CD4-positive, alpha-beta T cell treated with Interleukin-6 at 100 ng/mL for 8 hours (primary cell): ENCODE data around the gene HSD17B14.
"Not testable (repeated sequence)": the region's sequence is repeated elsewhere in the genome, so short reads cannot be mapped to it uniquely, and the experiment has no call there.

Source experiments
- DNase-seq: peaks from one replicate; pipeline ENCODE4 v3.0.0-alpha.2; 2020; ENCODE audit warnings: mixed read lengths, low spot score

Gene HSD17B14

GRCh38 chr19:48867123-48867745 is 30.9 kb upstream of the HSD17B14 start:
- DNase-seq, result no peak

- DNase-seq, result no peak
Observed at GRCh38 chr19:48866692-48867091, 30.4 kb upstream of the HSD17B14 start.

GRCh38 chr19:48862827-48863226 is 26.5 kb upstream of the HSD17B14 start:
- DNase-seq, result no peak

GRCh38 chr19:48861313-48861712 is 25.0 kb upstream of the HSD17B14 start:
- DNase-seq, result no peak

GRCh38 chr19:48859711-48860572 is 23.7 kb upstream of the HSD17B14 start:
- DNase-seq, result no peak

- peak; percentile 83 for DNase-seq
Observed at GRCh38 chr19:48858984-48859710, 22.9 kb upstream of the HSD17B14 start.

GRCh38 chr19:48856921-48857320 is 20.6 kb upstream of the HSD17B14 start:
- DNase-seq, result no peak

- DNase-seq, result no peak
Observed at GRCh38 chr19:48854103-48854502, 17.8 kb upstream of the HSD17B14 start.

GRCh38 chr19:48853483-48853882 is 17.2 kb upstream of the HSD17B14 start:
- DNase-seq, result no peak

- no peak for DNase-seq
Observed at GRCh38 chr19:48852292-48852691, 16.0 kb upstream of the HSD17B14 start.

GRCh38 chr19:48846659-48847058 is 10.4 kb upstream of the HSD17B14 start:
- DNase-seq, result not testable (repeated sequence)

- DNase-seq, result no peak
Observed at GRCh38 chr19:48845384-48845783, 9.1 kb upstream of the HSD17B14 start.

GRCh38 chr19:48844472-48844871 is 8.2 kb upstream of the HSD17B14 start:
- DNase-seq, result no peak

- peak; percentile 49 for DNase-seq
Observed at GRCh38 chr19:48842789-48843162, 6.5 kb upstream of the HSD17B14 start.

- DNase-seq, result no peak
Observed at GRCh38 chr19:48841571-48841970, 5.3 kb upstream of the HSD17B14 start.

GRCh38 chr19:48841047-48841446 is 4.8 kb upstream of the HSD17B14 start:
- DNase-seq, result no peak

- DNase-seq, result no peak
Observed at GRCh38 chr19:48837687-48838086, 1.4 kb upstream of the HSD17B14 start.

- peak; percentile 60 for DNase-seq
Observed at GRCh38 chr19:48837051-48837524, 797 bp upstream of the HSD17B14 start.

- peak; percentile 90 for DNase-seq
Observed at GRCh38 chr19:48835734-48836088, 580 bp downstream of the HSD17B14 start.

- no peak for DNase-seq
Observed at GRCh38 chr19:48833977-48834376, 2.3 kb downstream of the HSD17B14 start.

GRCh38 chr19:48833049-48833448 is 3.2 kb downstream of the HSD17B14 start:
- no peak for DNase-seq

GRCh38 chr19:48830965-48831364 is 5.3 kb downstream of the HSD17B14 start:
- no peak for DNase-seq

GRCh38 chr19:48830088-48830487 is 6.2 kb downstream of the HSD17B14 start:
- DNase-seq, result no peak
